HEK293 (cell line): ENCODE results near the gene SRP9.
A peak's percentile ranks its signal among the peaks of the same experiment; 100 is the strongest.

ENCODE experiments used
- ATF2 ChIP-seq: fragments of 450-650 bp; formaldehyde crosslinking; IDR thresholded peaks from 2 replicates; pipeline ENCODE4 v1.5.1; 2016; ENCODE audit warnings: missing biosample characterization, missing genetic modification characterization, low read depth
- GLI2 ChIP-seq: fragments of 450-650 bp; formaldehyde crosslinking; IDR thresholded peaks from 2 replicates; pipeline ENCODE4; 2017; ENCODE audit warnings: missing biosample characterization, missing genetic modification characterization, low read depth, borderline replicate concordance
- GLIS2 ChIP-seq: fragments of 450-650 bp; formaldehyde crosslinking; IDR thresholded peaks from 2 replicates; pipeline ENCODE4 v1.5.1; 2016; ENCODE audit warnings: missing biosample characterization, missing genetic modification characterization
- HIC1 ChIP-seq: fragments of 450-650 bp; formaldehyde crosslinking; IDR thresholded peaks from 2 replicates; pipeline ENCODE4 v1.5.1; 2016; ENCODE audit warnings: missing biosample characterization, missing genetic modification characterization
- HOXC10 ChIP-seq: sonication (generic); formaldehyde crosslinking; IDR thresholded peaks from 2 replicates; pipeline ENCODE4 v1.8.1; 2023; ENCODE audit warnings: mild to moderate bottlenecking, missing genetic modification reagents
- KLF8 ChIP-seq: fragments of 450-650 bp; formaldehyde crosslinking; IDR thresholded peaks from 2 replicates; pipeline ENCODE4 v1.5.1; 2016; ENCODE audit warnings: missing biosample characterization, missing genetic modification characterization
- MYNN ChIP-seq: fragments of 450-650 bp; formaldehyde crosslinking; IDR thresholded peaks from 2 replicates; pipeline ENCODE4 v1.5.1; 2016; ENCODE audit warnings: missing biosample characterization, missing genetic modification characterization, borderline replicate concordance
- PRDM1 ChIP-seq: fragments of 450-650 bp; formaldehyde crosslinking; IDR thresholded peaks from 2 replicates; pipeline ENCODE4; 2016; ENCODE audit warnings: missing biosample characterization, missing genetic modification characterization
- PRDM10 ChIP-seq: fragments of 450-650 bp; formaldehyde crosslinking; IDR thresholded peaks from 2 replicates; pipeline ENCODE4 v1.5.1; 2016; ENCODE audit warnings: missing biosample characterization, missing genetic modification characterization
- PRDM4 ChIP-seq: fragments of 450-650 bp; formaldehyde crosslinking; IDR thresholded peaks from 2 replicates; pipeline ENCODE4 v1.5.1; 2017; ENCODE audit warnings: missing biosample characterization, missing genetic modification characterization
- REST ChIP-seq: fragments of 450-650 bp; formaldehyde crosslinking; IDR thresholded peaks from 2 replicates; pipeline ENCODE4 v1.5.1; 2016; ENCODE audit warnings: missing biosample characterization, missing genetic modification characterization
- SCRT1 ChIP-seq: fragments of 450-650 bp; formaldehyde crosslinking; IDR thresholded peaks from 2 replicates; pipeline ENCODE4 v1.5.1; 2016; ENCODE audit warnings: missing biosample characterization, missing genetic modification characterization, borderline replicate concordance
- TSHZ1 ChIP-seq: fragments of 450-650 bp; formaldehyde crosslinking; IDR thresholded peaks from 2 replicates; pipeline ENCODE4 v1.5.1; 2016; ENCODE audit warnings: missing biosample characterization, missing genetic modification characterization, borderline replicate concordance
- ZFHX2 ChIP-seq: fragments of 450-650 bp; formaldehyde crosslinking; conservative IDR thresholded peaks from 2 replicates; pipeline ENCODE4 v1.5.1; 2016; ENCODE audit warnings: missing biosample characterization, missing genetic modification characterization
- ZIC2 ChIP-seq: fragments of 450-650 bp; formaldehyde crosslinking; IDR thresholded peaks from 2 replicates; pipeline ENCODE4 v1.5.1; 2016; ENCODE audit warnings: missing biosample characterization, missing genetic modification characterization
- ZNF121 ChIP-seq: fragments of 450-650 bp; formaldehyde crosslinking; IDR thresholded peaks from 2 replicates; pipeline ENCODE4 v1.5.1; 2016; ENCODE audit warnings: missing biosample characterization, missing genetic modification characterization
- ZNF23 ChIP-seq: fragments of 450-650 bp; formaldehyde crosslinking; IDR thresholded peaks from 2 replicates; pipeline ENCODE4 v1.5.1; 2016; ENCODE audit warnings: missing biosample characterization, missing genetic modification characterization, borderline replicate concordance
- ZNF48 ChIP-seq: fragments of 450-650 bp; formaldehyde crosslinking; IDR thresholded peaks from 2 replicates; pipeline ENCODE4 v1.5.1; 2016; ENCODE audit warnings: missing biosample characterization, missing genetic modification characterization
- ZNF830 ChIP-seq: fragments of 450-650 bp; IDR thresholded peaks from 2 replicates; pipeline ENCODE4 v1.5.0; 2018; ENCODE audit warnings: missing biosample characterization, missing genetic modification characterization, low read depth, mild to moderate bottlenecking, moderate library complexity
- ZSCAN30 ChIP-seq: fragments of 450-650 bp; IDR thresholded peaks from 2 replicates; pipeline ENCODE4 v1.5.1; 2018; ENCODE audit warnings: missing biosample characterization, mild to moderate bottlenecking, missing genetic modification characterization, moderate library complexity
- TF ChIP-seq, protein P1 (sequence below): fragments of 450-650 bp; formaldehyde crosslinking; IDR thresholded peaks from 2 replicates; pipeline ENCODE4 v1.5.1; 2016; ENCODE audit warnings: missing biosample characterization, missing genetic modification characterization

The SRP9 gene

GRCh38 chr1:225762444-225762843 is 15.2 kb upstream of the SRP9 start (continued):
- TF ChIP-seq, protein P1, sequence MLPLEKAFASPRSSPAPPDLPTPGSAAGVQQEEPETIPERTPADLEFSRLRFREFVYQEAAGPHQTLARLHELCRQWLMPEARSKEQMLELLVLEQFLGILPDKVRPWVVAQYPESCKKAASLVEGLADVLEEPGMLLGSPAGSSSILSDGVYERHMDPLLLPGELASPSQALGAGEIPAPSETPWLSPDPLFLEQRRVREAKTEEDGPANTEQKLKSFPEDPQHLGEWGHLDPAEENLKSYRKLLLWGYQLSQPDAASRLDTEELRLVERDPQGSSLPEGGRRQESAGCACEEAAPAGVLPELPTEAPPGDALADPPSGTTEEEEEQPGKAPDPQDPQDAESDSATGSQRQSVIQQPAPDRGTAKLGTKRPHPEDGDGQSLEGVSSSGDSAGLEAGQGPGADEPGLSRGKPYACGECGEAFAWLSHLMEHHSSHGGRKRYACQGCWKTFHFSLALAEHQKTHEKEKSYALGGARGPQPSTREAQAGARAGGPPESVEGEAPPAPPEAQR (tag by site-specific recombination) = no peak
- TF ChIP-seq TSHZ1 (tag by site-specific recombination) (no peak), ZNF48 (no peak), HOXC10 (CRISPR knock-in tag) (no peak), ZFHX2 (tag by site-specific recombination) (peak; percentile 46), MYNN (tag by site-specific recombination) (peak; percentile 65), ZNF23 (tag by site-specific recombination) (no peak), GLIS2 (tag by site-specific recombination) (peak; percentile 39; the same call in 1 of the 2 replicates), PRDM1 (tag by site-specific recombination) (no peak), ZNF121 (tag by site-specific recombination) (no peak), ZNF830 (tag by site-specific recombination) (no peak), SCRT1 (no peak), PRDM10 (no peak), ZIC2 (tag by site-specific recombination) (no peak), KLF8 (tag by site-specific recombination) (peak; percentile 14; the same call in 1 of the 2 replicates), ZSCAN30 (tag by site-specific recombination) (0 out of 2 replicates have a peak, but pooled peaks have one; percentile 36), ATF2 (0 out of 2 replicates have a peak, but pooled peaks have one; percentile 15), GLI2 (tag by site-specific recombination) (no peak), REST (tag by site-specific recombination) (no peak), HIC1 (peak; percentile 68), PRDM4 (tag by site-specific recombination) (no peak)
